ENCODE measurements around the gene KCNMA1.

The KCNMA1 gene

DNA sequence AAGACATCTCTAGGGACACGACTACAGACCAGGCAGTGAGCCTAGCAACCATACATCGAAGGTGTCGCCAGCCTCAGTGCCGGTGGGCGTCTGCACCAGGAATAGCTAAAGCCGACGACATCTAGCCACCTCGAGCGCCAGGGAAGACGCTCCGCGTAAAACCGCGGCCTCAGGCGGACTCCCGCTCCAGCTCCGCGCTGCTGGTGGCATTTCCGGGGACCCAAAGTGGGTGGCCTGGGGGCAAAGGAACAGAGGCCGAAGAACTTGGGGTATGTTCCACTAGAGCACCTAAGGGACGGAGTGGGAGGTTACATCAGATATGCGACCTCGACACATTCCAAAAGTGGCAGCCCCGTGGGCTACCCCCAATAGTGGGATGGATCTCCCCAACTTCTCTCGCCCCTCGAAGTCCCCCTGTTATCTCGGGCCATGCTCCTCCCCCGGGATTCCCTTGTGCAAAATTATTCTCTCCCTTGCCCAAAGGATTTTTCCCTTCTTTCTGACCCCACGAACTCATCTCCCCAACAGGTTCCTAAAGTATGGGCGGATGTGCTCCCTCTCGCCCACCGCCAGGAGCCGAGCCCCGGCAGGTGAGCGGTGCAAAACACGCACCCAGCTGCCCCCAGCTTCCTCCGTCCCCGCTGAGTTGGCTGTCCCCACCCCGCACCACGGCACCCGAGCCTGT lies 1.2 kb downstream of the KCNMA1 start:
- WGBS = 3% methylated on average over 37 of the region's 41 CpGs

DNA sequence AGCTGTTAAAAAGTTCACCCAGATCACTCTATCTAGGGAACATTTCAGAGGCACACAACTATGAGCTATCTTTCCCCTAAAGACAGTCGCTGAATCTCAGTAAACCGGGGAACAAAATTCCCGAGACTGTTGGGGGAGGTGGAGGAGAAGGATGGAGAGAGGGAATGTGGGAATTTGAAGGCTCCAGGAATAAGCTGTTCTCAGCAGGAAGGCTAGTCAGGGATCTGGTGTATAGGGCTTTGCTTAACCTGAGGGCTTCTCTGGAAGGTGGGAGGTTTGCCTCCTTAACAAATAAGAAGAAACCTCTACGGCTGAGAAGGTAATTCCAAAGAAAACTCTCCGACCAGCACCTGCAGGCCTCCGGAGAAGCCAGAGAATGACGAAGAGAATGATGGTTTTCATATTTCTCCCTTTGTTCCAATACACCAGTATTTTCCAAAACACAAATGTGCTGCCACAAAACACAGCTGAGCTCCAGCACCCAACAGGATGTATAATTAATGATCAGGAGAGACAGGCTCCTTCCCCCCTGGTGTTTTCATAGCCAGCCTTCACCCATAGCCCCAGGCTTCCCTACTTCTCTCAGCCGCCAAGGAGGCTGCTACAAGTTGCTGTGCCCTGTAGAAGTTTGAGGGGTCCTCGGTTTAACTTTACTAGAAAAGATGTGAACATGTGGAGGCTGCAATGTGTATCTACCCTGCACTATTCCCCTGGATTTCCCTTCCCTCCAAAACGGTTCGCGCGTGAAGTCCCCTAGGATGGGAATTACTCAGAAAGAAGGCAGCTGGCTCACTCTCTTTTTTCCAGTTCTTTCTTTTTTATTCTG lies 2.0 kb downstream of the KCNMA1 start:
- H3K9ac ChIP-seq (ENCODE audit: low read length) = peak overlapping the region; percentile 75
- H2AFZ ChIP-seq (ENCODE audit: low read depth, low read length) = no peak overlapping the region
- H3K9me3 ChIP-seq (ENCODE audit: control insufficient read depth, low read length) = no peaks in the 10 kb centered on the region
- H2BK12ac ChIP-seq (ENCODE audit: low read length in 2 of 2) = peak overlapping the region in 1 of 2 experiments; percentile 24
- H3K18ac ChIP-seq (ENCODE audit: low read depth in 1 of 2, low read length in 2 of 2) = peak overlapping the region in 1 of 2 experiments; percentile 71
- H2BK120ac ChIP-seq (ENCODE audit: low read depth, low read length) = no peak overlapping the region
- DNase-seq = no peak
- no peak overlapping the region for H2BK5ac ChIP-seq (ENCODE audit: low read depth, low read length, poor library complexity, severe bottlenecking)
- H3K23ac ChIP-seq (ENCODE audit: low read length in 2 of 2) = peak overlapping the region in 1 of 2 experiments; percentile 51
- H3K4me1 ChIP-seq (ENCODE audit: control insufficient read depth, insufficient read depth, low read depth, low read length) = peaks cover 17% of the 10 kb centered on the region
- no peak overlapping the region for H3K27ac ChIP-seq (ENCODE audit: low read length, poor library complexity, severe bottlenecking)
- peaks cover 31% of the 10 kb centered on the region for H3K79me1 ChIP-seq (replicated peaks; ENCODE audit: low read length, poor library complexity, severe bottlenecking)
- H4K8ac ChIP-seq (ENCODE audit: low read length) = peak overlapping the region; percentile 29
- no peaks in the 10 kb centered on the region for H3K36me3 ChIP-seq (ENCODE audit: control insufficient read depth in 1 of 2, insufficient read depth in 2 of 2, low read depth in 1 of 2, low read length in 2 of 2)
- H3K27me3 ChIP-seq (ENCODE audit: control insufficient read depth in 1 of 2, insufficient read depth in 1 of 2, low read length in 2 of 2) = peaks cover 0 to 7% of the 10 kb centered on the region in 2 experiments
- no peak overlapping the region for H2BK15ac ChIP-seq (ENCODE audit: low read depth, poor library complexity, severe bottlenecking)
- H4K91ac ChIP-seq (ENCODE audit: low read length) = no peak overlapping the region
- no peak overlapping the region for H3K14ac ChIP-seq (ENCODE audit: low read length in 2 of 2)
- peak overlapping the region; percentile 96 for H3K4me2 ChIP-seq (ENCODE audit: low read length, poor library complexity, severe bottlenecking)
- 31% methylated on average over 12 of the region's 13 CpGs for WGBS
- peak overlapping the region; percentile 61 for H2AK5ac ChIP-seq (ENCODE audit: low read length, severe bottlenecking)
- peak overlapping the region in 1 of 2 experiments; percentile 9 for H3K4ac ChIP-seq (ENCODE audit: low read depth in 1 of 2, low read length in 2 of 2)
- H3K4me3 ChIP-seq (ENCODE audit: insufficient read depth in 1 of 2, low read depth in 1 of 2, low read length in 2 of 2) = peak overlapping the region; percentile 73 to 89

More for the DNA sequence above, 1.2 kb downstream of the KCNMA1 start:
- H3K27ac ChIP-seq (ENCODE audit: low read length, poor library complexity, severe bottlenecking) = no peak overlapping the region
- H2AK5ac ChIP-seq (ENCODE audit: low read length, severe bottlenecking) = no peak overlapping the region
- no peak overlapping the region for H2BK5ac ChIP-seq (ENCODE audit: low read depth, low read length, poor library complexity, severe bottlenecking)
- no peaks in the 10 kb centered on the region for H3K9me3 ChIP-seq (ENCODE audit: control insufficient read depth, low read length)
- H3K9ac ChIP-seq (ENCODE audit: low read length) = peak overlapping the region; percentile 75
- H3K36me3 ChIP-seq (ENCODE audit: control insufficient read depth in 1 of 2, insufficient read depth in 2 of 2, low read depth in 1 of 2, low read length in 2 of 2) = no peaks in the 10 kb centered on the region
- H2AFZ ChIP-seq (ENCODE audit: low read depth, low read length) = peak overlapping the region; percentile 75
- peak overlapping the region; percentile 22 for H2BK120ac ChIP-seq (ENCODE audit: low read depth, low read length)
- peak overlapping the region in 1 of 2 experiments; percentile 81 for H2BK12ac ChIP-seq (ENCODE audit: low read length in 2 of 2)
- H2BK15ac ChIP-seq (ENCODE audit: low read depth, poor library complexity, severe bottlenecking) = peak overlapping the region; percentile 18
- peak overlapping the region; percentile 26 to 76 for H3K18ac ChIP-seq (ENCODE audit: low read depth in 1 of 2, low read length in 2 of 2)
- peak overlapping the region; percentile 73 to 89 for H3K4me3 ChIP-seq (ENCODE audit: insufficient read depth in 1 of 2, low read depth in 1 of 2, low read length in 2 of 2)
- peaks cover 26% of the 10 kb centered on the region for H3K79me1 ChIP-seq (replicated peaks; ENCODE audit: low read length, poor library complexity, severe bottlenecking)
- peaks cover 17% of the 10 kb centered on the region for H3K4me1 ChIP-seq (ENCODE audit: control insufficient read depth, insufficient read depth, low read depth, low read length)
- DNase-seq = no peak
- peak overlapping the region in 1 of 2 experiments; percentile 46 for H3K23ac ChIP-seq (ENCODE audit: low read length in 2 of 2)
- H4K91ac ChIP-seq (ENCODE audit: low read length) = peak overlapping the region; percentile 28
- H3K4me2 ChIP-seq (ENCODE audit: low read length, poor library complexity, severe bottlenecking) = peak overlapping the region; percentile 96
- H4K8ac ChIP-seq (ENCODE audit: low read length) = peak overlapping the region; percentile 57
- H3K4ac ChIP-seq (ENCODE audit: low read depth in 1 of 2, low read length in 2 of 2) = peak overlapping the region; percentile 9 to 65
- H3K27me3 ChIP-seq (ENCODE audit: control insufficient read depth in 1 of 2, insufficient read depth in 1 of 2, low read length in 2 of 2) = peaks cover 0 to 7% of the 10 kb centered on the region in 2 experiments
- H3K14ac ChIP-seq (ENCODE audit: low read length in 2 of 2) = no peak overlapping the region

DNA sequence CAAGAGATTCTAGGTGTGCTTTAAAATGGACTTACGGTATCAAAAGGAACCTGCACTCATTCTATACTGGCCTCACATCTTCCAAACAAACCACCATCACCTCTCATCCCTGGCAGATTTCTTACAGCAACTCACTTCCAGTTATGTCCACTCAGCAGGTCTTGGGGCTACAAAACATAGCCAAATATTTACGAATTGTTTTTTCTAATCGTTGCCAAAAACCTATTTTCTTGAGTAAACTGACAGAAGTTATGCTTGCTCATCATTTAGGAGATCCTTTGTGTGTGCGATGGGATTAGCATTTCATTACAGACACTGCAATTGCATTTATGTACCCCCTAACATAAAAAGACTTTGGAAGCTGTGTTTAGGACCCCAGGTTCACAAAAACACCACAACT lies 2.7 kb downstream of the KCNMA1 start:
- Histone ChIP-seq H3K9ac (ENCODE audit: low read length) (no peak overlapping the region), H3K27ac (ENCODE audit: low read length, poor library complexity, severe bottlenecking) (no peak overlapping the region), H3K23ac (ENCODE audit: low read length in 2 of 2) (no peak overlapping the region), H3K18ac (ENCODE audit: low read depth in 1 of 2, low read length in 2 of 2) (no peak overlapping the region), H4K8ac (ENCODE audit: low read length) (no peak overlapping the region), H2BK12ac (ENCODE audit: low read length in 2 of 2) (no peak overlapping the region), H3K27me3 (ENCODE audit: control insufficient read depth in 1 of 2, insufficient read depth in 1 of 2, low read length in 2 of 2) (peaks cover 0 to under 1% of the 10 kb centered on the region in 2 experiments), H3K4me2 (ENCODE audit: low read length, poor library complexity, severe bottlenecking) (no peak overlapping the region), H2AK5ac (ENCODE audit: low read length, severe bottlenecking) (no peak overlapping the region), H4K91ac (ENCODE audit: low read length) (no peak overlapping the region), H2BK5ac (ENCODE audit: low read depth, low read length, poor library complexity, severe bottlenecking) (no peak overlapping the region), H2BK120ac (ENCODE audit: low read depth, low read length) (no peak overlapping the region), H3K4me3 (ENCODE audit: insufficient read depth in 1 of 2, low read depth in 1 of 2, low read length in 2 of 2) (no peak overlapping the region), H3K79me1 (replicated peaks; ENCODE audit: low read length, poor library complexity, severe bottlenecking) (peaks cover 28% of the 10 kb centered on the region), H3K36me3 (ENCODE audit: control insufficient read depth in 1 of 2, insufficient read depth in 2 of 2, low read depth in 1 of 2, low read length in 2 of 2) (no peaks in the 10 kb centered on the region), H2AFZ (ENCODE audit: low read depth, low read length) (no peak overlapping the region), H3K9me3 (ENCODE audit: control insufficient read depth, low read length) (no peaks in the 10 kb centered on the region), H3K14ac (ENCODE audit: low read length in 2 of 2) (no peak overlapping the region), H2BK15ac (ENCODE audit: low read depth, poor library complexity, severe bottlenecking) (no peak overlapping the region), H3K4ac (ENCODE audit: low read depth in 1 of 2, low read length in 2 of 2) (no peak overlapping the region), H3K4me1 (ENCODE audit: control insufficient read depth, insufficient read depth, low read depth, low read length) (peaks cover 21% of the 10 kb centered on the region)
- DNase-seq = no peak
- 97% methylated on average over 4 of the region's 4 CpGs for WGBS

- Histone ChIP-seq H3K23ac (ENCODE audit: low read length in 2 of 2) (no peak overlapping the region), H2BK5ac (ENCODE audit: low read depth, low read length, poor library complexity, severe bottlenecking) (no peak overlapping the region), H2BK120ac (ENCODE audit: low read depth, low read length) (no peak overlapping the region), H4K91ac (ENCODE audit: low read length) (no peak overlapping the region), H3K18ac (ENCODE audit: low read depth in 1 of 2, low read length in 2 of 2) (no peak overlapping the region), H2AFZ (ENCODE audit: low read depth, low read length) (no peak overlapping the region), H3K4me2 (ENCODE audit: low read length, poor library complexity, severe bottlenecking) (no peak overlapping the region), H3K4ac (ENCODE audit: low read depth in 1 of 2, low read length in 2 of 2) (no peak overlapping the region), H3K9ac (ENCODE audit: low read length) (no peak overlapping the region), H4K8ac (ENCODE audit: low read length) (no peak overlapping the region), H2AK5ac (ENCODE audit: low read length, severe bottlenecking) (no peak overlapping the region), H3K27me3 (ENCODE audit: control insufficient read depth in 1 of 2, insufficient read depth in 1 of 2, low read length in 2 of 2) (no peaks in the 10 kb centered on the region), H3K27ac (ENCODE audit: low read length, poor library complexity, severe bottlenecking) (no peak overlapping the region), H3K14ac (ENCODE audit: low read length in 2 of 2) (no peak overlapping the region), H2BK12ac (ENCODE audit: low read length in 2 of 2) (no peak overlapping the region), H2BK15ac (ENCODE audit: low read depth, poor library complexity, severe bottlenecking) (no peak overlapping the region), H3K9me3 (ENCODE audit: control insufficient read depth, low read length) (no peaks in the 10 kb centered on the region), H3K36me3 (ENCODE audit: control insufficient read depth in 1 of 2, insufficient read depth in 2 of 2, low read depth in 1 of 2, low read length in 2 of 2) (no peaks in the 10 kb centered on the region), H3K4me1 (ENCODE audit: control insufficient read depth, insufficient read depth, low read depth, low read length) (peaks cover 20% of the 10 kb centered on the region), H3K4me3 (ENCODE audit: insufficient read depth in 1 of 2, low read depth in 1 of 2, low read length in 2 of 2) (no peak overlapping the region), H3K79me1 (replicated peaks; ENCODE audit: low read length, poor library complexity, severe bottlenecking) (peaks cover 28% of the 10 kb centered on the region)
- 88% methylated on average over 7 of the region's 7 CpGs for WGBS
- no peak for DNase-seq
These were observed 4.2 kb downstream of the KCNMA1 start for GRCh38 chr10:77633376-77633775.

All from mesenchymal stem cell (in vitro differentiated cells and primary cell).